Mesenchymal stem cell (in vitro differentiated cells and primary cell): ENCODE data around the gene TYMP.
"Not testable (repeated sequence)": the region's sequence is repeated elsewhere in the genome, so short reads cannot be mapped to it uniquely, and the experiment has no call there.

Experiments
- DNase-seq: peaks from one replicate; pipeline ENCODE4 v3.0.0-alpha.2; 2013
- H2AFZ ChIP-seq: one replicate; pipeline ENCODE4 v1.6.1; 2013; ENCODE audit warnings: low read depth, mild to moderate bottlenecking, control low read depth, inconsistent platforms, low read length, moderate library complexity
- H2AK5ac ChIP-seq: 2 replicates; pipeline ENCODE4 v1.6.1; 2013; ENCODE audit warnings: low read length, moderate library complexity, mild to moderate bottlenecking, inconsistent platforms; ENCODE audit not compliant: severe bottlenecking
- H2BK120ac ChIP-seq: one replicate; pipeline ENCODE4 v1.6.1; 2013; ENCODE audit warnings: low read depth, mild to moderate bottlenecking, inconsistent platforms, low read length, moderate library complexity
- H2BK12ac ChIP-seq, 2 experiments: one replicate each; pipeline ENCODE4 v1.6.1; 2013; ENCODE audit warnings: inconsistent platforms in 2 of 2, low read length in 2 of 2, mild to moderate bottlenecking in 2 of 2, moderate library complexity in 2 of 2, control low read depth in 1 of 2
- H2BK15ac ChIP-seq: one replicate; pipeline ENCODE4 v1.6.1; 2013; ENCODE audit warnings: mild to moderate bottlenecking, low read depth, inconsistent platforms; ENCODE audit not compliant: poor library complexity, severe bottlenecking
- H2BK5ac ChIP-seq: 2 replicates; pipeline ENCODE4 v1.6.1; 2013; ENCODE audit warnings: low read depth, mild to moderate bottlenecking, low read length, control low read depth, inconsistent platforms; ENCODE audit not compliant: poor library complexity, severe bottlenecking
- H3K14ac ChIP-seq, 2 experiments: one replicate each; pipeline ENCODE4 v1.6.1; 2013; ENCODE audit warnings: inconsistent platforms in 2 of 2, low read length in 2 of 2, control low read depth in 1 of 2, mild to moderate bottlenecking in 1 of 2, moderate library complexity in 1 of 2
- H3K18ac ChIP-seq, 2 experiments: one replicate each; pipeline ENCODE4 v1.6.1; 2013; ENCODE audit warnings: inconsistent platforms in 2 of 2, low read length in 2 of 2, control low read depth in 1 of 2, low read depth in 1 of 2, mild to moderate bottlenecking in 1 of 2
- H3K23ac ChIP-seq, 2 experiments: one replicate each; pipeline ENCODE4 v1.6.1; 2013; ENCODE audit warnings: inconsistent platforms in 2 of 2, low read length in 2 of 2, mild to moderate bottlenecking in 2 of 2, moderate library complexity in 2 of 2, control low read depth in 1 of 2
- H3K27ac ChIP-seq: 2 replicates; pipeline ENCODE4 v1.5.1; 2013; ENCODE audit warnings: mild to moderate bottlenecking, moderate library complexity, low read length, control low read depth, inconsistent platforms; ENCODE audit not compliant: poor library complexity, severe bottlenecking
- H3K27me3 ChIP-seq, 2 experiments: 2 replicates each; pipeline versions ENCODE4 v1.6.1 to v1.7.0; 2013; ENCODE audit warnings: low read length in 2 of 2, mild to moderate bottlenecking in 2 of 2, moderate library complexity in 2 of 2, control low read depth in 1 of 2, inconsistent platforms in 1 of 2; ENCODE audit not compliant: control insufficient read depth in 1 of 2, insufficient read depth in 1 of 2
- H3K36me3 ChIP-seq, 2 experiments: 2 replicates each; pipeline versions ENCODE4 v1.6.1 to v1.7.0; 2013; ENCODE audit warnings: low read length in 2 of 2, control low read depth in 1 of 2, inconsistent platforms in 1 of 2, low read depth in 1 of 2, mild to moderate bottlenecking in 1 of 2; ENCODE audit not compliant: insufficient read depth in 2 of 2, control insufficient read depth in 1 of 2
- H3K4ac ChIP-seq, 2 experiments: one replicate each; pipeline ENCODE4 v1.6.1; 2013; ENCODE audit warnings: inconsistent platforms in 2 of 2, low read length in 2 of 2, mild to moderate bottlenecking in 2 of 2, moderate library complexity in 2 of 2, control low read depth in 1 of 2, low read depth in 1 of 2
- H3K4me1 ChIP-seq: 2 replicates; pipeline ENCODE4 v1.6.1; 2013; ENCODE audit warnings: low read depth, low read length, control low read depth; ENCODE audit not compliant: control insufficient read depth, insufficient read depth
- H3K4me2 ChIP-seq: 2 replicates; pipeline ENCODE4 v1.6.1; 2013; ENCODE audit warnings: low read length, mild to moderate bottlenecking, inconsistent platforms; ENCODE audit not compliant: poor library complexity, severe bottlenecking
- H3K4me3 ChIP-seq, 2 experiments: 2 replicates each; pipeline versions ENCODE4 v1.5.1 to v1.7.0; 2013; ENCODE audit warnings: low read length in 2 of 2, mild to moderate bottlenecking in 2 of 2, control low read depth in 1 of 2, low read depth in 1 of 2; ENCODE audit not compliant: insufficient read depth in 1 of 2
- H3K79me1 ChIP-seq: replicated peaks from 2 replicates; pipeline ENCODE4 v1.6.1; 2013; ENCODE audit warnings: mild to moderate bottlenecking, control low read depth, low read length, inconsistent platforms; ENCODE audit not compliant: poor library complexity, severe bottlenecking
- H3K9ac ChIP-seq: 2 replicates; pipeline ENCODE4 v1.7.0; 2013; ENCODE audit warnings: mild to moderate bottlenecking, low read length, moderate library complexity
- H3K9me3 ChIP-seq: 2 replicates; pipeline ENCODE4 v1.7.0; 2013; ENCODE audit warnings: mild to moderate bottlenecking, low read length; ENCODE audit not compliant: control insufficient read depth
- H4K8ac ChIP-seq: one replicate; pipeline ENCODE4 v1.6.1; 2013; ENCODE audit warnings: inconsistent platforms, mild to moderate bottlenecking, low read length, moderate library complexity
- H4K91ac ChIP-seq: one replicate; pipeline ENCODE4 v1.6.1; 2013; ENCODE audit warnings: mild to moderate bottlenecking, low read length, inconsistent platforms
- WGBS: methylation state at CpG from one replicate; pipeline ENCODE4 v1.1.7; 2013; ENCODE audit warnings: mixed read lengths; 5-methylcytosine and 5-hydroxymethylcytosine counted together

The TYMP gene

GRCh38 chr22:50533856-50534711, 4.3 kb upstream of the TYMP start:
- not testable (repeated sequence) for H3K9me3 ChIP-seq, H3K4me2 ChIP-seq, H2BK120ac ChIP-seq, H3K4me3 ChIP-seq, H3K36me3 ChIP-seq, H2BK12ac ChIP-seq, H3K9ac ChIP-seq, H2AK5ac ChIP-seq, H3K14ac ChIP-seq, H3K27ac ChIP-seq, H3K79me1 ChIP-seq, H4K8ac ChIP-seq, H2BK5ac ChIP-seq, H2BK15ac ChIP-seq, H2AFZ ChIP-seq, H3K23ac ChIP-seq
- peaks cover 0 to 27% of the 10 kb centered on the region in 2 experiments for H3K27me3 ChIP-seq
- peak; percentile 84 for DNase-seq
- peaks cover 34% of the 10 kb centered on the region for H3K4me1 ChIP-seq
- 62% methylated on average over 16 of the region's 21 CpGs for WGBS
- H4K91ac ChIP-seq, result peak overlapping the region; percentile 50
- H3K4ac ChIP-seq, result peak overlapping the region in 1 of 2 experiments; percentile 41
- H3K18ac ChIP-seq, result peak overlapping the region; percentile 33 to 78

- H4K8ac ChIP-seq, result no peak overlapping the region
- peaks cover 35% of the 10 kb centered on the region for H3K4me1 ChIP-seq
- H3K14ac ChIP-seq, result no peak overlapping the region
- no peak overlapping the region for H2AK5ac ChIP-seq
- no peak overlapping the region for H3K18ac ChIP-seq
- no peak overlapping the region for H3K27ac ChIP-seq
- H3K4me2 ChIP-seq, result no peak overlapping the region
- no peak overlapping the region for H2AFZ ChIP-seq
- H2BK120ac ChIP-seq, result peak overlapping the region; percentile 71
- H2BK15ac ChIP-seq, result no peak overlapping the region
- peaks cover 2% of the 10 kb centered on the region for H3K79me1 ChIP-seq
- DNase-seq, result peak; percentile 3
- H3K9ac ChIP-seq, result peak overlapping the region; percentile 93
- H2BK5ac ChIP-seq, result no peak overlapping the region
- no peak overlapping the region for H2BK12ac ChIP-seq
- H3K36me3 ChIP-seq, result peaks cover 0 to 3% of the 10 kb centered on the region in 2 experiments
- no peaks in the 10 kb centered on the region for H3K9me3 ChIP-seq
- H4K91ac ChIP-seq, result no peak overlapping the region
- peaks cover 0 to 27% of the 10 kb centered on the region in 2 experiments for H3K27me3 ChIP-seq
- no peak overlapping the region for H3K4me3 ChIP-seq
- peak overlapping the region in 1 of 2 experiments; percentile 28 for H3K4ac ChIP-seq
- 94% methylated on average over 17 of the region's 19 CpGs for WGBS
- no peak overlapping the region for H3K23ac ChIP-seq
These were observed 3.3 kb upstream of the TYMP start for GRCh38 chr22:50532824-50533796.

GRCh38 chr22:50531962-50532674, 2.3 kb upstream of the TYMP start:
- WGBS, result 5% methylated on average over 45 of the region's 56 CpGs
- Histone ChIP-seq H3K23ac (no peak overlapping the region), H3K36me3 (peaks cover 0 to 3% of the 10 kb centered on the region in 2 experiments), H2AK5ac (no peak overlapping the region), H3K79me1 (peaks cover 2% of the 10 kb centered on the region), H3K9ac (peak overlapping the region; percentile 93), H3K4me3 (peak overlapping the region; percentile 45 to 85), H2BK5ac (no peak overlapping the region), H3K14ac (peak overlapping the region in 1 of 2 experiments; percentile 83), H2BK15ac (no peak overlapping the region), H3K4ac (peak overlapping the region; percentile 77 to 90), H4K91ac (peak overlapping the region; percentile 78), H4K8ac (peak overlapping the region; percentile 93), H3K4me2 (peak overlapping the region; percentile 87), H2BK120ac (peak overlapping the region; percentile 97), H2BK12ac (peak overlapping the region in 1 of 2 experiments; percentile 86), H3K27me3 (peaks cover 0 to 27% of the 10 kb centered on the region in 2 experiments), H2AFZ (peak overlapping the region; percentile 58), H3K18ac (peak overlapping the region; percentile 84 to 95), H3K27ac (no peak overlapping the region), H3K4me1 (peaks cover 39% of the 10 kb centered on the region), H3K9me3 (no peaks in the 10 kb centered on the region)
- DNase-seq, result peak; percentile 85
